Left ventricle myocardium inferior (tissue), 1 donor: ENCODE measurements around the gene SSH2. TPM values are rescaled to one million over a fixed set of nuclear protein-coding genes. Genes with fewer than 3 reads are reported as not detected.

ENCODE experiments used
- DNase-seq: peaks from one replicate; pipeline ENCODE4 v3.0.0-alpha.2; 2020
- H3K27ac ChIP-seq: fragments of 200-600 bp; replicated peaks from 2 replicates; pipeline ENCODE4 v1.8.0; 2021
- H3K27me3 ChIP-seq: fragments of 200-600 bp; 2 replicates; pipeline ENCODE4 v1.8.0; 2021; ENCODE audit warnings: low read depth
- H3K36me3 ChIP-seq: fragments of 200-600 bp; 2 replicates; pipeline ENCODE4 v1.8.0; 2021
- H3K4me1 ChIP-seq: fragments of 200-600 bp; 2 replicates; pipeline ENCODE4 v1.8.0; 2021
- H3K4me3 ChIP-seq: fragments of 200-600 bp; 2 replicates; pipeline ENCODE4 v1.8.0; 2021; ENCODE audit warnings: mild to moderate bottlenecking, moderate library complexity
- H3K9me3 ChIP-seq: fragments of 200-600 bp; replicated peaks from 2 replicates; pipeline ENCODE4 v1.8.0; 2021
- intact Hi-C: fragments of 100-400 bp; cut with micrococcal nuclease; formaldehyde crosslinking; loops from one replicate; pipeline ENCODE4 v1.11.0; 2022
- total RNA-seq: library from RNA; stranded (reverse); fragmentation: NEBNext Ultra II Directional; extraction: Animal tissue kit (Norgen Biotek cat#: 25700); gene quantifications from one replicate; pipeline ENCODE4 v1.2.1, GENCODE V29; 2021
- TF ChIP-seq, protein P1 (sequence below): fragments of 200-600 bp; IDR thresholded peaks from 2 replicates; pipeline ENCODE4 v1.8.0; 2021; ENCODE audit warnings: antibody characterized with exemption, mild to moderate bottlenecking, borderline replicate concordance
- donor health status: DM: no; HTN: yes; CAD: no; lungs with severe emphysema.

SSH2 gene
- total RNA-seq, 1 donor from 2014 or later, result 28.6 TPM

DNA sequence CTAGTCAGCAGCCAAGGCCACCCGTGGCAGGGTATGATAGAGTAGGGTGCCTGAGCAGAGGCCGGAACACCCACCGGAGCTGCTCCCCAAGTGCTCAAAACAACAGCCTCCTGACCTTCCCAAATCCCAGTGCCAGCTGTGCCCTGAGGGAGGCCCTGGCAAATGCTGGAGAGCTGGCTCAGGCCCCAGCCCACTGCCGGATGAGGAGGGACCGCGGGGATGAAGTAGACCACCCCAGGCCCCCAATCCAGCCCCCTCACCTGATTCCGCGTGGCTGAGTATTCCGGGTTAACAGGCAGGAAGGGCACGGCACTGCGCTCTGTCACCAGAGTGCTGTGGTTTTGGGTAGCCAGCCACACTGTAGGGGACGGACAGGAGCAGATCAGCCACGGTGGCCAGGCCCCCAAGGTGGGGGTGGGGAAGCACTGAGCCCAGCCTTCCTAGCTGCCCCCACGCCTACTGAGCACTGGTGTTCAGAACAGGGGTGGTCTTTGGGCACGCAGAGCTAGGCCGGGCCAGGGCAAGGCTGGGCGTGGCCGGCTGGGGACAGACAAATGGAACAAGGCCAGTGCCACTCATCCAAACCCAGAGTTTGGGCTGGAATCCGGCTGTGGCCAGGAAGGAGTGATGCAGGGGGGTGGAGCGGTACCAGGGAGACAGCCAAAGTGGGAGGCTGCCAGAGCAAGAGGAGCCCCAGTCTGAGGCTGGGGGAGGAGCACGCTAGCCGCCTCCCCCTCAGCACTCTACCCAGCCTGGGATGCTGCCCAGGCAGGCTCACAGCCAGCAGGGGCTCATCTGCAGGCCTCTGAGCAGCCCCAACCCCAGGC is 352.4 kb downstream of the SSH2 start:
- peaks cover 90% of the 10 kb centered on the region for H3K36me3 ChIP-seq
- H3K4me1 ChIP-seq, result peaks cover 28% of the 10 kb centered on the region
- H3K4me3 ChIP-seq, result no peak overlapping the region
- TF ChIP-seq, protein P1, sequence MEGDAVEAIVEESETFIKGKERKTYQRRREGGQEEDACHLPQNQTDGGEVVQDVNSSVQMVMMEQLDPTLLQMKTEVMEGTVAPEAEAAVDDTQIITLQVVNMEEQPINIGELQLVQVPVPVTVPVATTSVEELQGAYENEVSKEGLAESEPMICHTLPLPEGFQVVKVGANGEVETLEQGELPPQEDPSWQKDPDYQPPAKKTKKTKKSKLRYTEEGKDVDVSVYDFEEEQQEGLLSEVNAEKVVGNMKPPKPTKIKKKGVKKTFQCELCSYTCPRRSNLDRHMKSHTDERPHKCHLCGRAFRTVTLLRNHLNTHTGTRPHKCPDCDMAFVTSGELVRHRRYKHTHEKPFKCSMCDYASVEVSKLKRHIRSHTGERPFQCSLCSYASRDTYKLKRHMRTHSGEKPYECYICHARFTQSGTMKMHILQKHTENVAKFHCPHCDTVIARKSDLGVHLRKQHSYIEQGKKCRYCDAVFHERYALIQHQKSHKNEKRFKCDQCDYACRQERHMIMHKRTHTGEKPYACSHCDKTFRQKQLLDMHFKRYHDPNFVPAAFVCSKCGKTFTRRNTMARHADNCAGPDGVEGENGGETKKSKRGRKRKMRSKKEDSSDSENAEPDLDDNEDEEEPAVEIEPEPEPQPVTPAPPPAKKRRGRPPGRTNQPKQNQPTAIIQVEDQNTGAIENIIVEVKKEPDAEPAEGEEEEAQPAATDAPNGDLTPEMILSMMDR, result no peak
- DNase-seq, result no peak
- H3K27ac ChIP-seq, result peak overlapping the region; percentile 5
- no peaks in the 10 kb centered on the region for H3K9me3 ChIP-seq
- intact Hi-C loops, result no loop called here
- no peaks in the 10 kb centered on the region for H3K27me3 ChIP-seq

GRCh38 chr17:29577001-29577370 is 353.0 kb downstream of the SSH2 start:
- no peak overlapping the region for H3K4me3 ChIP-seq
- peak; percentile 11 for DNase-seq

DNA sequence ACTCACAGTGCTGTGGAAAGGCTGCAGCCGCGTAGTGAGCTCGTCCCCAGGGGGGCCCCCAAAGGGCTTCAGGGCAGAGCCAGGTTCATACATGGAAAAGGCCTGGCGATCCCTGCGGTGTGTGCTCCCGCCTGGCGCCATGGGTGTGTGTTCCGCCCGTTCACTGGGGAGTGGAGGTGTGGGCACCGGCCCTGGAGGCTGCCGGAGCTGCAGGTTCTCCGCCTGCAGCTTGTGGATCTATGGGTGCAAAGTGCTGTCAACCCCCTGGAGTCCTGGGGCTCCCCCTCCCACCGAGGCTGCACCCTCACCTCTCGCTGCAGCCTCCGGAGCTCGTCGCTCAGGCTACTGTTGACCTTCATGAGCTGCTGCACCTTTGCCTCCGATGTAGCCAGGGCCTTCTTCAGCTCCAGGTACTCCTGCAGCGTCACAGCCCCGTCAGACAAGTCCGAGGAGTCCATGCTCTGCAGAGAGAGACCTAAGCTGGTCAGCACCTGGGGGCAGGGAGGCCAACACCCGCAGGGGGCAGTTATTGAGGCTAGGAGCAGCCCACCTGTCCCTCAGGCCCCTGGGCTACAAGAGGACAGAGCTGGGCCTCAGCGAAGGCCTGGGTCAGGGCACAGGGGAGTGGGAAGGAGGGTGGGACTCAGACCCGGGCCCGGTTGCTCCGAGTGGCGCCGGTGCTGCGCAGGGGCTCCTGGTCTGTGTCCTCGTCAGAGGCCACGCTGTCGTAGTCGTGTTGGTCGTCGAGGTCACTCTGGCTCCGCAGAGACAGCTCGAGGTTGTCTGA is 353.6 kb downstream of the SSH2 start:
- no peaks in the 10 kb centered on the region for H3K9me3 ChIP-seq
- DNase-seq, result peak; percentile 13
- H3K4me3 ChIP-seq, result no peak overlapping the region
- H3K4me1 ChIP-seq, result peaks cover 40% of the 10 kb centered on the region
- H3K27ac ChIP-seq, result no peak overlapping the region
- intact Hi-C loops, result no loop called here
- TF ChIP-seq, protein P1, result no peak
- peaks cover 78% of the 10 kb centered on the region for H3K36me3 ChIP-seq
- no peaks in the 10 kb centered on the region for H3K27me3 ChIP-seq

More at GRCh38 chr17:29577001-29577370, 353.0 kb downstream of the SSH2 start:
- no peaks in the 10 kb centered on the region for H3K27me3 ChIP-seq
- intact Hi-C loops, result no loop called here
- no peak overlapping the region for H3K27ac ChIP-seq
- H3K4me1 ChIP-seq, result peaks cover 34% of the 10 kb centered on the region
- TF ChIP-seq, protein P1, result no peak
- H3K36me3 ChIP-seq, result peaks cover 84% of the 10 kb centered on the region
- H3K9me3 ChIP-seq, result no peaks in the 10 kb centered on the region

Other genes starting within 250 kb of the SSH2 start
- not detected for gene EFCAB5, start 11.4 kb upstream of the SSH2 start, total RNA-seq
- gene NSRP1, start 186.6 kb upstream of the SSH2 start, total RNA-seq, result 26.9 TPM